ENCODE data around the gene DHX32.

Gene DHX32

GRCh38 chr10:125795128-125795527 is 86.0 kb downstream of the DHX32 start:
- Histone ChIP-seq H3K27me3 (no peaks in the 10 kb centered on the region), H3K36me3 (peaks cover 6% of the 10 kb centered on the region; the same call in 1 of the 2 replicates), H3K4me3 (ENCODE audit: low read depth, low read length) (no peak overlapping the region), H3K4me1 (no peaks in the 10 kb centered on the region), H3K9me3 (no peaks in the 10 kb centered on the region)
- no peak for TF ChIP-seq CTCF (IDR thresholded peaks at IDR 0.05; ENCODE audit: low read depth, low read length)
- no peak for DNase-seq

DNA sequence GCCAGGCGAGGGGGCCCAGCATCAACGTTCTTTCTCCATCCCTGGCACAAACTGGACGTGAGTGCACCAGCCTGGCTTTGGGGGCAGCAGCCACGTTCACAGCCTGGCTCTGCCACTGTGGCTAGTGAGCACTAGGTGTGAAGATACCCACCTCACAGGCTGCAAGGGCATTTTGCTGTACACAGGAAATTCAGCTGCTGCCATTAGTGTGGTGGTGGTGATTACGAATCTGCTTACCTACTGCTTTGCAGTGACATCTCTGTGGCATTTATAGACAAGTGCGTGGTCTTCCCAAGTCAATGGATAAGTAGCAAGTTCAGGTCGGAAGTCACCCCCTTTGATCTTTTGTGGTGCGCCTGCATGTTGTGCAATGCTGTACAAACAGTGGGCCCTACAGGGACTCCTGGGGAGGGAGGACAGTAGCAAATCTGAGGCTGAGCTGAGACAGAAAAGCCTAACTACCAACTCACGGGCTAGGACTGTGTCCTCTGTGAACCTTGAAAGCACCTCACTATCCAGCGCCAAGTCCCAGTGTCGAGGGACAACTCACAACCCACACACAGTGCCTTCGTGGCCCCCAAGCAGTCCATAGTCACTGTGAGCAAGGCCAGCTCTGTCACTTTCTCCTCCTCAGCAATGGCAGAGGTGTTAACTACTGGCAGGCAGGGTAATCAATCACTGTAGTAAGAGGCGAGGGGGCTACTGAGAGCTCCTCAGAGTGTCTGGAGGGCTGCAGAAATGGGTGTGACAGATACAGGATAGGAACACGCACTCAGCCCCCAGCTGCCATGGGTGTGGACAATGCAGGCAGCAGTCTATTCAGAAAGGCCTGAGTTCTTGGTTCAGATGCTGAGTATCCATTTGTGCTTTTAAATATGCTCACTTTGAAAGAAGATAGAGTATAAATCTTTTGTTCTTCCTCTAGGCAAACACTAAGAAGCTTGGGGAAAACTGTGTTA is 88.5 kb downstream of the DHX32 start:
- H3K9me3 ChIP-seq: no peaks in the 10 kb centered on the region
- H3K4me1 ChIP-seq: no peaks in the 10 kb centered on the region
- no peaks in the 10 kb centered on the region for H3K27me3 ChIP-seq
- H3K36me3 ChIP-seq: peaks cover 6% of the 10 kb centered on the region; the same call in 1 of the 2 replicates
- no peak overlapping the region for H3K4me3 ChIP-seq (ENCODE audit: low read depth, low read length)
- TF ChIP-seq CTCF (IDR thresholded peaks at IDR 0.05; ENCODE audit: low read depth, low read length): no peak
- DNase-seq: no peak

DNA sequence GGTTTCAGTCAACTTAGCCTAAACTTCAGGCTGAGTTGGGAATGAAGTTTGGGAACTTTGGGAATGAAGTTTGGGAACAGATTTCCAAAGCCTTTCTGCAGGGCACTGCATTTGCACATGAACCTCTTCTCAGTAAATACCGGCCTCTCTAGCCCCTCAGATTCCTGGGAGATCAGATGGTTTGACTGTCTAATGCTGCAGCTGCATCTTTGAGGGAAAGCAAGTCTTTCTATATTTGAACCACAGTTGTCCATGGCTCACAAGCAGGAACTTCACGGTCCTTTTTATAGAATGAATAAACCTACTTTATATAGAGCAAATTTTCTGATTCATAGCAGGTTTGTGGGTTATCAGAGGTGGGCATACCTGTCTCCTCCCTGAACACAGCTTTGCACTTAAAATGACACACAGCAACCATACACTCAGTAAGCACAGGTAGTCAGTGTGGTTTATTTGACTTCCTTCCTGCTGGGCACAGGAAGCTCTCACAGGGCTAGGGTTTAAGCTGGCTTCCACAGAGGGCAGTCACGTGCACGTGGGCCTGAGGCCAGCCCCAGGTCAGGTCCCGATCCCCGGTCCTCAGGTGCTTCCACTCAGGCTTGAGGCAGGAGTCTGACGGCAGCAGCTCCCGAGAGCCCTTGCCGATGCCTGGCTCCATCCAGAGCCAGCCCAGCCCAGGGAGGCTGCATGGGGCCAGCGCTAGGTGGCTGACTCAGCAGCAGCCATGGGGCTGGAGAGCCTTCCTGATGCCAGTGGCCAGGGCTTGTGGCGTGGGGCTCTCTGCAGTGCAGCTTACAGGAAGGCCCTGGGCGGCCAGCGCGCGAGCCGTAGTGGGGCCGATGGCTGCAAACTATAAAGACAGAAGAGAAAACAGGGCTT is 92.7 kb downstream of the DHX32 start:
- H3K4me3 ChIP-seq (ENCODE audit: low read depth, low read length): no peak overlapping the region
- H3K36me3 ChIP-seq: peaks cover 6% of the 10 kb centered on the region; the same call in 1 of the 2 replicates
- no peaks in the 10 kb centered on the region for H3K9me3 ChIP-seq
- H3K27me3 ChIP-seq: no peaks in the 10 kb centered on the region
- no peak for TF ChIP-seq CTCF (IDR thresholded peaks at IDR 0.05; ENCODE audit: low read depth, low read length)
- no peaks in the 10 kb centered on the region for H3K4me1 ChIP-seq
- no peak for DNase-seq
